Natural killer cell (primary cell): ENCODE measurements around the gene MTREX. TPM values are rescaled to one million over a fixed set of nuclear protein-coding genes. Genes with fewer than 3 reads are reported as not detected.

Experiments used
- ATAC-seq, 3 donors: fragments of 150-1000 bp in 2 of 3; fragments of 200-7000 bp in 1 of 3; cut with Tn5 transposase; 1 replicate in 1 of 3; 2 replicates in 2 of 3; pipeline ENCODE4 v1.10.0; 2021; ENCODE audit warnings: mild to moderate bottlenecking in 2 of 3, moderate library complexity in 2 of 3
- DNase-seq, 2 donors: peaks; one replicate each; pipeline versions ENCODE4 v3.0.0 to v3.0.0-alpha.2; 2013 to 2021; ENCODE audit warnings: mixed read lengths in 1 of 2
- H3K27ac ChIP-seq: one replicate; pipeline ENCODE4 v1.5.1; 2013; ENCODE audit warnings: mild to moderate bottlenecking, low read length
- H3K27me3 ChIP-seq: one replicate; pipeline ENCODE4 v1.6.1; 2013; ENCODE audit warnings: low read length; ENCODE audit not compliant: control insufficient read depth, insufficient read depth
- H3K36me3 ChIP-seq: one replicate; pipeline ENCODE4 v1.6.1; 2013; ENCODE audit warnings: low read length; ENCODE audit not compliant: control insufficient read depth, insufficient read depth
- H3K4me1 ChIP-seq: one replicate; pipeline ENCODE4 v1.6.1; 2013; ENCODE audit warnings: low read length; ENCODE audit not compliant: control insufficient read depth, insufficient read depth
- H3K4me3 ChIP-seq: one replicate; pipeline ENCODE4 v1.5.1; 2013; ENCODE audit warnings: low read length
- H3K9me3 ChIP-seq: one replicate; pipeline ENCODE4 v1.6.1; 2013; ENCODE audit warnings: low read length; ENCODE audit not compliant: control insufficient read depth, insufficient read depth
- H3K27ac Mint-ChIP-seq, 2 donors: one replicate each; pipeline ENCODE4 v1.8.0; 2022; ENCODE audit warnings: mild to moderate bottlenecking in 2 of 2, mixed read lengths in 2 of 2, moderate library complexity in 1 of 2
- H3K27me3 Mint-ChIP-seq, 2 donors: one replicate each; pipeline ENCODE4 v1.8.0; 2022; ENCODE audit warnings: low read depth in 2 of 2, mixed read lengths in 2 of 2
- H3K36me3 Mint-ChIP-seq: one replicate; pipeline ENCODE4 v1.8.0; 2022; ENCODE audit warnings: mixed read lengths
- H3K4me1 Mint-ChIP-seq, 2 donors: one replicate each; pipeline ENCODE4 v1.8.0; 2022; ENCODE audit warnings: mixed read lengths in 2 of 2
- H3K4me3 Mint-ChIP-seq: one replicate; pipeline ENCODE4 v1.8.0; 2022; ENCODE audit warnings: mild to moderate bottlenecking, moderate library complexity, mixed read lengths
- H3K9me3 Mint-ChIP-seq, 2 donors: one replicate each; pipeline ENCODE4 v1.8.0; 2022; ENCODE audit warnings: mixed read lengths in 2 of 2
- WGBS: methylation state at CpG from one replicate; pipeline ENCODE4 v1.1.7; 2013; ENCODE audit warnings: missing lambda C conversion rate; ENCODE audit not compliant: insufficient coverage; 5-methylcytosine and 5-hydroxymethylcytosine counted together
- intact Hi-C: fragments of 100-400 bp; cut with micrococcal nuclease; formaldehyde crosslinking; loops from one replicate; pipeline ENCODE4 v1.14.2; 2022
- total RNA-seq, 4 donors: library from RNA; stranded (reverse); fragments of 120-200 nt in 1 of 4; gene quantifications; one replicate each; pipeline versions ENCODE4 v1.2.3 to v1.2.4, GENCODE V29; 2013 to 2022
- TF ChIP-seq, protein P1 (sequence below): fragments of 200-600 bp; IDR thresholded peaks from one replicate; pipeline ENCODE4 v1.8.0; 2022; ENCODE audit warnings: antibody characterized with exemption

The MTREX gene
- total RNA-seq, 3 donors from 2014 or later (not counting 1 experiment from before 2014, with no cell fraction given), result 64.5 to 82.2 (median 77.6) TPM

DNA sequence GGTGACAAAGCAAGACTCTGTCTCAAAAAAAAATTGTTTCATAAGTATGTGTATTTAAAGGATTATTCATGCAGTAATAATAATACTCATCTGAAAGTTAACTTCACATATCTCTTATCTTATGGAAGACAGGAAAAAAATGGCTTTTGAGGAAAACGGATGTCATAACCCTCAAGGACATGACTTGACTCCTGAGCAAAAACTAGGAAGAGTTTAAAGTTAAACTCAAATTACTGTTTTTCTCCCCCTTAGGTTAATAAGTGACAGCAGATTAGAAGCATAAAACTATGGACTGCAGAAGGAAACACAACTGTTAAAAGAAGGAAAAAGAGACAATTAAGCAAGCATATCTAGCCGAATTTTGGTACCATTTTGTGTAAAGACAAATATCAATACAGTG is 16.8 kb upstream of the MTREX start:
- Mint-ChIP-seq H3K27ac (no peak overlapping the region), H3K9me3 (no peaks in the 10 kb centered on the region), H3K27me3 (no peaks in the 10 kb centered on the region), H3K4me3 (no peak overlapping the region), H3K36me3 (peaks cover 20% of the 10 kb centered on the region), H3K4me1 (no peaks in the 10 kb centered on the region)
- H3K36me3 ChIP-seq, result peaks cover 72% of the 10 kb centered on the region
- DNase-seq, result no peak
- no peak overlapping the region for H3K27ac ChIP-seq
- H3K27me3 ChIP-seq, result no peaks in the 10 kb centered on the region
- ATAC-seq, result no peak
- TF ChIP-seq, protein P1, sequence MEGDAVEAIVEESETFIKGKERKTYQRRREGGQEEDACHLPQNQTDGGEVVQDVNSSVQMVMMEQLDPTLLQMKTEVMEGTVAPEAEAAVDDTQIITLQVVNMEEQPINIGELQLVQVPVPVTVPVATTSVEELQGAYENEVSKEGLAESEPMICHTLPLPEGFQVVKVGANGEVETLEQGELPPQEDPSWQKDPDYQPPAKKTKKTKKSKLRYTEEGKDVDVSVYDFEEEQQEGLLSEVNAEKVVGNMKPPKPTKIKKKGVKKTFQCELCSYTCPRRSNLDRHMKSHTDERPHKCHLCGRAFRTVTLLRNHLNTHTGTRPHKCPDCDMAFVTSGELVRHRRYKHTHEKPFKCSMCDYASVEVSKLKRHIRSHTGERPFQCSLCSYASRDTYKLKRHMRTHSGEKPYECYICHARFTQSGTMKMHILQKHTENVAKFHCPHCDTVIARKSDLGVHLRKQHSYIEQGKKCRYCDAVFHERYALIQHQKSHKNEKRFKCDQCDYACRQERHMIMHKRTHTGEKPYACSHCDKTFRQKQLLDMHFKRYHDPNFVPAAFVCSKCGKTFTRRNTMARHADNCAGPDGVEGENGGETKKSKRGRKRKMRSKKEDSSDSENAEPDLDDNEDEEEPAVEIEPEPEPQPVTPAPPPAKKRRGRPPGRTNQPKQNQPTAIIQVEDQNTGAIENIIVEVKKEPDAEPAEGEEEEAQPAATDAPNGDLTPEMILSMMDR, result no peak
- intact Hi-C loops, result no loop called here
- no peak overlapping the region for H3K4me3 ChIP-seq
- no peaks in the 10 kb centered on the region for H3K4me1 ChIP-seq
- H3K9me3 ChIP-seq, result no peaks in the 10 kb centered on the region
- WGBS, result no CpG with 5 or more reads among the region's 2 CpGs

DNA sequence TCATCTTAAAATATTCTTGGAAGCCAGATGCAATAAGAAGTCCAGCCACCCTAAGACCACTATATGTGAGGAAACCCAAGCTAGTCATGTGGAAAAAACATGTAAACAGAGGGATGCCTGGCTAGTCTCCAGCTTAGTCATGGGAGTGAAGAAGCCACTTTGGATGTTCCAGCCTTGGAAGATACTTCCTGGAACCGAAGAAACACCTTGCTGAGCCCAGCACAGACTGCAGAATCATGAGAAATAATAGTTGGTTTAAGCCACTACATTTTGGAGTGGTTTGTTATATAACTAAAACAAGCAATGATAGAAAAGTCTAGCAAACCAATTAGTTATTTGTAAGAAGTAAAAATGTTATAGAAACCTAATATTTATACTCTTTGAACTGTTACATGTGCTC is 12.9 kb upstream of the MTREX start:
- no peak for ATAC-seq
- TF ChIP-seq, protein P1, result no peak
- no peaks in the 10 kb centered on the region for H3K9me3 ChIP-seq
- no peaks in the 10 kb centered on the region for H3K4me1 ChIP-seq
- H3K27ac Mint-ChIP-seq, result no peak overlapping the region
- peaks cover 57% of the 10 kb centered on the region for H3K36me3 ChIP-seq
- H3K4me3 Mint-ChIP-seq, result no peak overlapping the region
- no peak overlapping the region for H3K27ac ChIP-seq
- H3K4me3 ChIP-seq, result no peak overlapping the region
- H3K27me3 Mint-ChIP-seq, result no peaks in the 10 kb centered on the region
- peaks cover 7 to 12% of the 10 kb centered on the region in 2 donors for H3K4me1 Mint-ChIP-seq
- intact Hi-C loops, result no loop called here
- 100% methylated on average over 1 of the region's 1 CpG for WGBS
- DNase-seq, result no peak
- no peaks in the 10 kb centered on the region for H3K9me3 Mint-ChIP-seq
- no peaks in the 10 kb centered on the region for H3K27me3 ChIP-seq
- H3K36me3 Mint-ChIP-seq, result peaks cover 24% of the 10 kb centered on the region

DNA sequence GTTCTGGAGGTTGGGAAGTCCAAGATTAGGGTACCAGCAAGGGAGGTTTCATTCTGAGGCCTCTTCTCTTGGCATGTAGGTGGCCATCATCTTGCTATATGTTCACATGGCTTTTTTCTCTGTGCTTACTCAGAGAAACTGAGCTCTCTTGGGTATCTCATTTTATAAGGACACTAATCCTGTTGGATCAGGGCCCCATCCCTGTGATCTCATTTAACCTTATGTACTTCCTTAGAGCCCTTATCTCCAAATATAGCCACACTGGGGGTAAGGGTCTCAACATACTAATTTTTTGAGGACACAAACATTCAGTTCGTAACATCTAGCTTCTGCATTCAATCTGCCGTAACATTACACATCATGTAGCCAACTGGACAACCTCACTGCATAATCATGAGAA is 6.9 kb upstream of the MTREX start:
- 96% methylated on average over 2 of the region's 2 CpGs for WGBS
- no peak overlapping the region for H3K27ac Mint-ChIP-seq
- no peaks in the 10 kb centered on the region for H3K9me3 Mint-ChIP-seq
- H3K4me1 Mint-ChIP-seq, result peaks cover 22 to 25% of the 10 kb centered on the region in 2 donors
- no peaks in the 10 kb centered on the region for H3K27me3 Mint-ChIP-seq
- H3K9me3 ChIP-seq, result peaks cover 4% of the 10 kb centered on the region
- H3K36me3 ChIP-seq, result peaks cover 15% of the 10 kb centered on the region
- H3K27me3 ChIP-seq, result no peaks in the 10 kb centered on the region
- TF ChIP-seq, protein P1, result no peak
- H3K4me1 ChIP-seq, result no peaks in the 10 kb centered on the region
- DNase-seq (no peak), ATAC-seq (no peak)
- H3K36me3 Mint-ChIP-seq, result peaks cover 8% of the 10 kb centered on the region
- H3K4me3 Mint-ChIP-seq, result no peak overlapping the region
- H3K27ac ChIP-seq, result no peak overlapping the region
- intact Hi-C loops, result no loop called here
- no peak overlapping the region for H3K4me3 ChIP-seq

DNA sequence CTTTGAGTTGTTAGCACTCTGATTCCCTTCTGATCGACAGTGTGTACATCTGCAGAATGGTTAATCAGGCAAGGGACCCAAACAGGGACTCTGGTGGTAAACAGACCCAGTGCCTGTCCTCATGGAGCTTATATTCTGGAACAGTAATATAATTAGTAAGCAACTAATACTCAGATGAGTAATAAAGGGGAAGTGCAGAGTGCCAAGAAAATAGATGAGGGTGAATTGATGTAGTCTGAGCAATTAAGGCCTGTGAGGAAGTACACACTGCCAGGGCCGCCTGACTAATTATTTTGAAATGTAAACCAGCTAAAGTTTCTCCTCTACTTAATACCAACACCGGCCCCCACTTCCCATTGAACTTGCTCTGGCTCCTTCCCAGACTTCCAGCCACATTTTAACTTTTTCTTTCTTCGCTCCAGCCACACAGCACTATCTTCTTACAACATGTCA is 4.5 kb upstream of the MTREX start:
- TF ChIP-seq, protein P1, result no peak
- intact Hi-C loops, result no loop called here
- no peaks in the 10 kb centered on the region for H3K27me3 ChIP-seq
- H3K9me3 ChIP-seq, result peaks cover 4% of the 10 kb centered on the region
- H3K9me3 Mint-ChIP-seq, result no peaks in the 10 kb centered on the region
- H3K36me3 Mint-ChIP-seq, result no peaks in the 10 kb centered on the region
- peaks cover 3% of the 10 kb centered on the region for H3K36me3 ChIP-seq
- peaks cover 16 to 19% of the 10 kb centered on the region in 2 donors for H3K4me1 Mint-ChIP-seq
- peak overlapping the region; percentile 11 to 25 for H3K27ac Mint-ChIP-seq
- 76% methylated on average over 4 of the region's 4 CpGs for WGBS
- DNase-seq, result no peak
- ATAC-seq, result no peak
- no peak overlapping the region for H3K4me3 ChIP-seq
- H3K4me3 Mint-ChIP-seq, result no peak overlapping the region
- H3K4me1 ChIP-seq, result peaks cover 8% of the 10 kb centered on the region
- H3K27ac ChIP-seq, result no peak overlapping the region
- H3K27me3 Mint-ChIP-seq, result no peaks in the 10 kb centered on the region
